Upper lobe of right lung (tissue), 1 donor: ENCODE measurements around the gene KCNE5. TPM values are rescaled to one million over a fixed set of nuclear protein-coding genes. Genes with fewer than 3 reads are reported as not detected.
"Not testable (repeated sequence)": the region's sequence is repeated elsewhere in the genome, so short reads cannot be mapped to it uniquely, and the experiment has no call there.

Source experiments
- ATAC-seq: fragments of 200-7000 bp; cut with Tn5 transposase; one replicate; pipeline ENCODE4 v1.9.1; 2020; ENCODE audit warnings: mild to moderate bottlenecking, moderate library complexity
- DNase-seq: peaks from one replicate; pipeline ENCODE4 v3.0.0-alpha.2; 2020
- H3K27ac ChIP-seq: fragments of 200-600 bp; one replicate; pipeline ENCODE4 v1.8.0; 2022
- H3K27me3 ChIP-seq: fragments of 200-600 bp; one replicate; pipeline ENCODE4 v1.8.0; 2022; ENCODE audit warnings: mild to moderate bottlenecking
- H3K36me3 ChIP-seq: fragments of 200-600 bp; one replicate; pipeline ENCODE4 v1.8.0; 2022
- H3K4me1 ChIP-seq: fragments of 200-600 bp; one replicate; pipeline ENCODE4 v1.8.0; 2022
- H3K4me3 ChIP-seq: fragments of 200-600 bp; one replicate; pipeline ENCODE4 v1.8.0; 2022; ENCODE audit warnings: mild to moderate bottlenecking
- H3K9me3 ChIP-seq: fragments of 200-600 bp; one replicate; pipeline ENCODE4 v1.8.0; 2022
- CTCF ChIP-seq: fragments of 200-600 bp; IDR thresholded peaks from one replicate; pipeline ENCODE4 v1.8.0; 2022; ENCODE audit warnings: antibody characterized with exemption
- intact Hi-C: fragments of 100-400 bp; cut with DNase I; formaldehyde crosslinking; loops from one replicate; pipeline ENCODE4 v1.11.0; 2022
- long read RNA-seq: library from polyadenylated mRNA; unstranded; transcript quantifications from one replicate; pipeline ENCODE4 v2.0.0, GENCODE V29; 2021
- total RNA-seq: library from RNA; stranded (reverse); fragmentation: NEBNext Ultra II Directional; extraction: Animal tissue kit (Norgen Biotek cat#: 25700); gene quantifications from one replicate; pipeline ENCODE4 v1.2.1, GENCODE V29; 2021
- donor health status: DM: no; HTN: yes; CAD: no; lungs with severe emphysema.

The KCNE5 gene
- total RNA-seq: not detected
- long read RNA-seq: 0 reads

- intact Hi-C loops: no loop called here
- Histone ChIP-seq H3K27me3 (no peaks in the 10 kb centered on the region), H3K4me1 (no peaks in the 10 kb centered on the region), H3K36me3 (no peaks in the 10 kb centered on the region), H3K27ac (no peak within 1 kb of the TSS), H3K9me3 (no peaks in the 10 kb centered on the region), H3K4me3 (no peak within 1 kb of the TSS)
- TF ChIP-seq CTCF: no peak
- no peak for DNase-seq
- peak; percentile 30 for ATAC-seq
These were observed at the start of gene KCNE5 for GRCh38 chrX:109624641-109625616. KCNE5 (minus strand) TSS chrX:109625172; CDS start chrX:109625020, 152 bp downstream.

GRCh38 chrX:109672239-109672638 lies 47.3 kb upstream of the KCNE5 start:
- no peaks in the 10 kb centered on the region for H3K4me1 ChIP-seq
- H3K27ac ChIP-seq: no peak overlapping the region
- H3K4me3 ChIP-seq: no peak overlapping the region
- no peak for ATAC-seq
- intact Hi-C loops: no loop called here
- no peak for TF ChIP-seq CTCF
- H3K9me3 ChIP-seq: no peaks in the 10 kb centered on the region
- peaks cover 53% of the 10 kb centered on the region for H3K36me3 ChIP-seq
- H3K27me3 ChIP-seq: no peaks in the 10 kb centered on the region
- no peak for DNase-seq

GRCh38 chrX:109671170-109671569 lies 46.2 kb upstream of the KCNE5 start:
- ATAC-seq, H3K27ac ChIP-seq, H3K9me3 ChIP-seq, H3K4me3 ChIP-seq, DNase-seq, H3K4me1 ChIP-seq, H3K27me3 ChIP-seq, intact Hi-C loops: not testable (repeated sequence)
- H3K36me3 ChIP-seq: peaks cover 58% of the 10 kb centered on the region

- ATAC-seq (no peak), DNase-seq (no peak)
- Histone ChIP-seq H3K9me3 (no peaks in the 10 kb centered on the region), H3K27me3 (no peaks in the 10 kb centered on the region), H3K27ac (no peak overlapping the region), H3K4me1 (no peaks in the 10 kb centered on the region), H3K36me3 (peaks cover 50% of the 10 kb centered on the region), H3K4me3 (no peak overlapping the region)
- intact Hi-C loops: no loop called here
- TF ChIP-seq CTCF: no peak
These were observed 43.0 kb upstream of the KCNE5 start for GRCh38 chrX:109667986-109668385.

GRCh38 chrX:109660435-109661143 lies 35.6 kb upstream of the KCNE5 start:
- no peaks in the 10 kb centered on the region for H3K27me3 ChIP-seq
- H3K9me3 ChIP-seq: no peaks in the 10 kb centered on the region
- H3K4me1 ChIP-seq: no peaks in the 10 kb centered on the region
- intact Hi-C loops: no loop called here
- H3K36me3 ChIP-seq: peaks cover 45% of the 10 kb centered on the region
- H3K27ac ChIP-seq: no peak overlapping the region
- no peak for TF ChIP-seq CTCF
- no peak overlapping the region for H3K4me3 ChIP-seq
- no peak for DNase-seq
- ATAC-seq: no peak

- DNase-seq (no peak), ATAC-seq (no peak)
- Histone ChIP-seq H3K4me3 (no peak overlapping the region), H3K27ac (no peak overlapping the region), H3K27me3 (no peaks in the 10 kb centered on the region), H3K4me1 (no peaks in the 10 kb centered on the region), H3K9me3 (no peaks in the 10 kb centered on the region), H3K36me3 (peaks cover 30% of the 10 kb centered on the region)
- intact Hi-C loops: no loop called here
- TF ChIP-seq CTCF: no peak
These were observed 33.4 kb upstream of the KCNE5 start for GRCh38 chrX:109658391-109658790.

- H3K27ac ChIP-seq, H3K9me3 ChIP-seq, H3K4me1 ChIP-seq, intact Hi-C loops, H3K27me3 ChIP-seq, ATAC-seq, H3K4me3 ChIP-seq, DNase-seq: not testable (repeated sequence)
- H3K36me3 ChIP-seq: peaks cover 23% of the 10 kb centered on the region
These were observed 32.4 kb upstream of the KCNE5 start for GRCh38 chrX:109657364-109657763.
